Stromal cell of bone marrow (primary cell): Measurements from ENCODE around the gene USP5.
"Not testable (repeated sequence)": the region's sequence is repeated elsewhere in the genome, so short reads cannot be mapped to it uniquely, and the experiment has no call there.

Source experiments
- DNase-seq: peaks from one replicate; pipeline ENCODE4 v3.0.0-alpha.2; 2012; ENCODE audit warnings: low read depth

Gene USP5

DNA sequence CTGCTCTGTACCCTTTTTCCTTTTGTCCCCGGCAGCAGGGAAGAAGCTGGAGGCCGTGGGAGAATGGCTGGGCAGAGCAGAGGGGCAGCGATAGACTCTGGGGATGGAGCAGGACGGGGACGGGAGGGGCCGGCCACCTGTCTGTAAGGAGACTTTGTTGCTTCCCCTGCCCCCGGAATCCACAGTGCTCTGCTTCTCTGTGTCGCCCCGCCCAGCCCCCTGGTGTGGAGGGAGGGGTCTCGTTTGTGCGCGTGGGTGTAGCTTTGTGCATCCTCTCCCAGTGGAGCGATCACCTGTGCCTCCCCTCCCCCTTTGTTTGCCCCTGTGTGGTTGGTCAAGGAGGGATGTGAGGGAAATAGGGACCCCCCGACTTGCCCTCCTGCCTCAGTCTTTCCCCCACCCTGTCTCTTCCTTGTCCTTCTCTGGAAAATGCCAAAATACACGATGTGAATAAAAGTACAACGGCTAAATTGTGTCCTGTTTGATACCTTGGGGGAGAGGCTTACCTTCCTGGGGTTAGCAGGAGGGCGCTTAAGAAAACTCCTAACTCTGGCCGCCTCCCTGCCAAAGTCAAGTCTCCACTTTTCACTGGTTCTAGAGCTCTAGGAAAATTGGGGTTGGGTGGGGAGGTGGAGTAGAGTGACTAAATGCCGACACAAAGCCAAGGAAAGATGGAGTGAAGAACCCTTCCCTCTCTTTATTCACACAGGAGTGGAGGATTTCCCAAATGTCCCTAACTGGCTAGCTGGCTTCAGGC, 14.4 kb downstream of the USP5 start:
- no peak for DNase-seq

DNA sequence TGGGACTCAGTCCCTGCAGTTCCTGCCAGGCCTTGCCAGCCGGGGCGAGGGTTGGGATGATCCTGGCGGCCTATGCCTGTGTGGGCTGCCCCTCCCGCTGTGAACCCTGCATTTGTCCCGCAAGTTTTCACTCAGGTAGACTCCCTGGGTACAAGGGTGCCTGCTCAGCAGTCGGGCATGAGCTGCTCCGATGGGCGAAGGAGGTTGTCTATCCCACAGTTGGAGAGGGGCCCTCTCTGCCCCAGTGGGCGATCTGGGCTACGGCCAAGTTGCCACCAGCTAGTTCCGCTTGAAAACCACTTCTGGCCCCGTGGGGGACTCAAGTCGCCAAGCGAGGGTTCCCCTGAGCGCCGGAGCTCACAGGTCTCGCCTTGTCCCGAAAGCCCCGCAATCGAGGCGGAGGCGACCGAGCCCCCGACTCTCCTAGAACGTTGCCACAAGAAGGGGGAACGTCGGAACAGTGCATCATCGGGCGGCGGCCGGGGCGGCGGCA, 15.0 kb downstream of the USP5 start:
- DNase-seq, result no peak

GRCh38 chr12:6867413-6868210, 15.7 kb downstream of the USP5 start, which contains the start of gene TPI1:
Gene TPI1 (plus strand): TSS chr12:6867531. CDS start chr12:6867567, 36 bp downstream.
- peak; percentile 54 for DNase-seq

GRCh38 chr12:6868211-6869048, 16.5 kb downstream of the USP5 start:
- DNase-seq, result no peak

DNA sequence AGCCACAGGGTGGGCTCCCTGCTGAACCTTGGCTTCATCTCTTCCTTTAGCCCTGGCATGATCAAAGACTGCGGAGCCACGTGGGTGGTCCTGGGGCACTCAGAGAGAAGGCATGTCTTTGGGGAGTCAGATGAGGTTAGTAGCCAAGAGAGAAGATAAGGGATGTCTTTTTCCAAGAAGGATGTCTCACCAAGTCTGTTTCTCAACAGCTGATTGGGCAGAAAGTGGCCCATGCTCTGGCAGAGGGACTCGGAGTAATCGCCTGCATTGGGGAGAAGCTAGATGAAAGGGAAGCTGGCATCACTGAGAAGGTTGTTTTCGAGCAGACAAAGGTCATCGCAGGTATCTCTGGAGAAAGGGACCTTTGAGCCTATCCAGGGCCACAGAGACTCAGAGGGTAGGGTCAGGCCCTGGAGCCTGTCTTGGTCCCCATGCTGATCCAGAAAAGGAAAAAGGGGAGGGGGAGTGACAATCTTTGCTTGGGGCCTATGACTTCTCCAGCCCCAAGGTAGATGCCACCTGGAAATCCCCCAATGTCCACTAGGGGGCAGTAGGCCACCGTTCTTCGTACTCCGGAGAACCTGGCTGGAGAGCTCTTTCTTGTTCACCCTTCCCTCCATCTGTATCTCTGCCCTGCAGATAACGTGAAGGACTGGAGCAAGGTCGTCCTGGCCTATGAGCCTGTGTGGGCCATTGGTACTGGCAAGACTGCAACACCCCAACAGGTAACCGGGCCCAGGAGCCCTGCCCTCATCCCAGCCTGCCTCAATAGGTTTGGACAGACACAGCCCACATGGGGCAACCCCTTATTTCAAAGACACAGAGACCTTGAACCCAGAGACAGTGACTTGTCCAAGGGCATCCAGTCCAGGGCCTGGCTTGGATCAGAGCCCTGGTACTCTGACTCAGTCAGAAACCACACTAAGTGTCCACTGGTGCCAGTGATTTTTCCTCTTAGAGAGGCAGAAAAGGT, 17.4 kb downstream of the USP5 start:
- DNase-seq, result no peak

- DNase-seq, result not testable (repeated sequence)
Measured at GRCh38 chr12:6870304-6870703, 18.4 kb downstream of the USP5 start.

DNA sequence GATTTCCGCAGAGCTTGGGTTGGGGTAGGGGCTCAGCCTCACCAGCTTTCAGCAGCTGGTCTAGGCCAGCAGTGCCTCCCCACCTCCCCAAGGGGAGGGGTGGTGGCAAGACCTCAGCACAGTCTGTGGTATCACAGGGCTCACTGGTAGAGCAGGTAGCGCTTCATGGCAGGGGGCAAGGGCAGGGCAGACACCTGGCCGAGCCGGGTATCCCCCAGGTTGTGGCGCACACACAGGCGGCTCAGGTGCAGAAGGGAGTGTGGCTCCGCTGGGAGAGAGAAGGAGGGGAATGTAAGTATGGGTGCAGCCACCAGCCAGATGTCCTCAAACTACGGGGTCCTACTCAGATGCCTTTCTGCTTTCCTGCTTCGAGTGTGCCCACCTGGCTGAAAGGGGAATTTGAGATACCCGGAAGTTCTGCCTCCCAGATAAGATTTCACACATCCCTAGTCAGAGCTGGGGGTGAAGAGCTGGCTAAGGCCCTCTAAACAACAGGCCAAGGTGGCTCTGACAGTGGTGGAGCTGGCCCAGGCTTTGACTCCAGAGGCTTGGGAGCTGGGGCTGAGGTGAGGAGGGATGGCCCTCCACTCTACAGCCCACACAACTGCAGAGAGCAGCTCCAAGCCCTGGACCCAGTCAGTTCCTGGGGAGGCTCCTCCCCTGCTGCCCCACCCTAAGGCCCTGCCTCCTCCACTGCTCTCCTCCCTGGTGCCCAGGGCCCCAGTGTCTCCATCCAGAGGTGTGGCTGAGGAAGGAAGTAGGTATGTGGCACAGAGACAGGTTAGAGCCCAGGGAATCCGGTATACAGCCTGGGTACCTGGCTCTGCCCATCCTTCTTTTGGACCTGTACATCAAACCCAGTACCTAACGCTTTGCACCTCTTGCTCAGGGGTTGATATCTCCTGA, 19.4 kb downstream of the USP5 start:
- no peak for DNase-seq

DNA sequence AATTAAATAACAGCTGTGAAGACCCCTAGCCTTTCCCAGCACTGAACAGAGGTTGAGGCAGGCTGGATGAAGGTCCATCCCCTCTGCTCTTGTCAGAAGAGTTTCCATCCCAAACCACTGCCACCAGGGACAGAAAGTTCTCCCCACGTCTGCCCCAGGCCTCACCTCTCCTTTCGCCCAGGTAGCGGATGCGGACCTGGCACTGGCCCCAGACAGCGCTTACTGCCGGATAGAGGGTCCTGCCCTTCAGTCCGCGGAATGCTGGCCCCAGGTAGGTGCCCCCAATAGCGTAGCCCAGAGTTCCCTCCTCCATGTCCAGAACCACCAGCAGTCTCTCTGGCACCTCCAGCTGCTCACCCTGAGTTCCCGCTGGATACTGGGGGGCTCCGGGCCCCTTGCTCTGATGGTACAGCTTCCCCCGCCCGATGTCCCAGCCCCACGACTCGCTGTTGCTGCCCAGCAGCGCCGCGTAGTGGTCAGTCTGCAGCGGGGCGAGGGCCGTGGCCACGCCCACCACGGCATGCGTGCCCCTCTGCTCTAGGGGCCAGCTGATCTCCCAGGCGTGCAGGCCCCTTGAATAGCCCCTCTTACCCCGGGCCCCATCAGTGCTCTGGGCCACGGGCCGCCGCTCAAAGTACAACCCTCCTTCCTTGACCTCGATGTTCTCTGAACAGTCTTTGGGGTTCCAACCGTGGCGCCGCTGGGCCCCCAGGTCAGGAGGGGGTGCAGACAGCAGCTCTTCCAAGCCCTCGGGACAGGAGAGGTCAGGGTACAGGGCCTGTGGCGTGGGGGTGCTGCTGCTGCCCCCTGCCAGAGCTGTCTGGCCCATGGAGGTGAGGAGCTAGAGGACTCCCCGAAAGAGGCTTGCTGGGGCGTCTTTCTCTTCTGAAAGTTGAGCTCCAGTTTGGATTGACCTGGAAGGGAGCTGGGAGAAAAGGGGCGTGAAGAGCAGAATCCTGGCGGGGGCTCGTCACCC, 20.4 kb downstream of the USP5 start:
- DNase-seq, result no peak

DNA sequence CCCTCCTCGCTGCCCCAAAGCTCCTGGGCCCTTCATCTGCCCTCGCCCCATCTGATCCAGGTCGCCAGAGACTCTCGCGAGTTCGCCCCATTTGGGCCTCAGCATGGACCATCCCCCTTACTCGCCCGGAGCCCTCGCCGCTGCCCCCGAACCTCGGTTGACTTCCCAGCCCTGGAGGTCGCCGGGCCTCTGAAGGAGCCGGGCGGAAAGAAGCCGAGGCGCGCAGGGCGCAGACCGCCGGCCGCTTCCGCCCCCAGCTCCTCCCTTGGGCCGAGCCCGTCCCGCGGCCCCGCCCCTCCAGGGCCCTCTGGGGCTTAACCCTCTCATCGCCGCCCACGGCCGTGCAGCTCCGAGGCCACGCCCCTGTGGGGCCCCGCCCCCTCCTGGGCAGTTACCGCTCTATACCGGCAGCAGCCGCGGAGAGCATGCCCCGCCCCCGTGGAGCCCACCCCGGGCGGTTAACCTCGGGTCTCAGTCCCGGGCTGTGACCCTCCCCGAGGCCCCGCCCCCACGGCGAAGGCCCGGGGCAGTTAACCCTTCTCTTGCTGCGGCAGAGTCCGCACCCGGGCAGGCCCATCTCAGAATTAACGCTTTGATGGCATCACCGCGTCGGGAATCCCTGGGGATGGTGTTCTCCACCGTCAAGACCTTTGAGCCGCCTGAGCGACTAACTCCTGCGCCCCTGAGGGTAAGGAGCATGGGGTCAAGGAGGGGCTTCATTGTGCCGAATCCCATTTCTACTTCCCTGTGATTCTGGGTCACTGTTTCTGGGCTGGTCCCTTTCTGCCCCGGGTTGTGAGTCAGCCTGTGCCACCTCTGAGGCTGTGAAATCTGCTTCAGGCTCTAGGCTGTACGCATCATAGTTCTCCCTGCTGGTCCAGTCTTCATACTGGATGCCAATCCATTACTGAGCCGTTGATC, 21.4 kb downstream of the USP5 start, which contains the start of gene SPSB2:
Gene SPSB2, minus strand, starts transcription at position 210 of the 921 bp plus-strand sequence. CDS start 402 bp downstream, outside the sequence.
- peak; percentile 93 for DNase-seq

DNA sequence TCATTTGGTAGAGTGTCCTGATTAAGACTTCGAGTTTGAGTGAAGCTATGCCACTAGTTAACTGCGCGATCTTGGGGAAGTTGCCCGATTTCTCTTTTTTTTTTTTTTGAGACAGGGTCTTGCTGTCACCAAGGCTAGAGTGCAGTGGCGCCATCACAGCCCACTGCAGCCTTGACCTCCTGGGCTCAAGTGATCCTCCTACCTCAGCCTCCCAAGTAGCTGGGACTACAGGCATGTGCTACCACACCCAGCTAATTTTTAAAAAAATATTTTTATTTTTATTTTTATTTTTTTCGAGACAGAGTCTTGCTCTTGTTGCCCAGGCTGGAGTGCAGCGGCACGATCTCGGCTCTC, 22.0 kb downstream of the USP5 start:
- DNase-seq, result not testable (repeated sequence)

- not testable (repeated sequence) for DNase-seq
Measured at GRCh38 chr12:6879824-6880223, 27.9 kb downstream of the USP5 start.

GRCh38 chr12:6883252-6883651, 31.3 kb downstream of the USP5 start:
- DNase-seq, result no peak

DNA sequence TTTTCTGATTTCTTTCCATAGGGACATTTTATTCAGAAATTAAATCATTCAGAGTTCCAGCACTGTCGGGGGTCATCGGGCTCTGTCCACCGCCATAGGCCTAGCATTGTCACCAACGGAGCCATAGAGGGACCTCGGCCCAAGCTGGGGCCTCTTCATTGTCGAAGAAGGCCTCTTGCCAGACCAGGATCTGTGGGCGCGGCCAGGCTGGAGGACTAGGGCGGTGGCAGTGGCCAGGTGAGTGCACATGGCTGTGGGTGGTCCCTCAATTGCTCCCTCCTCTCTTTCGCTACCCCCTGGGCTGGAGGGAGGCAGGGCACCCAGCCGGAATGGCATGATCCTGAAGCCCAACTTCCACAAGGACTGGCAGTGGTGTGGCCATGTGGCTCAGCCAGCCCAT, 31.7 kb downstream of the USP5 start:
- no peak for DNase-seq

GRCh38 chr12:6884539-6884938, 32.6 kb downstream of the USP5 start:
- DNase-seq, result no peak

DNA sequence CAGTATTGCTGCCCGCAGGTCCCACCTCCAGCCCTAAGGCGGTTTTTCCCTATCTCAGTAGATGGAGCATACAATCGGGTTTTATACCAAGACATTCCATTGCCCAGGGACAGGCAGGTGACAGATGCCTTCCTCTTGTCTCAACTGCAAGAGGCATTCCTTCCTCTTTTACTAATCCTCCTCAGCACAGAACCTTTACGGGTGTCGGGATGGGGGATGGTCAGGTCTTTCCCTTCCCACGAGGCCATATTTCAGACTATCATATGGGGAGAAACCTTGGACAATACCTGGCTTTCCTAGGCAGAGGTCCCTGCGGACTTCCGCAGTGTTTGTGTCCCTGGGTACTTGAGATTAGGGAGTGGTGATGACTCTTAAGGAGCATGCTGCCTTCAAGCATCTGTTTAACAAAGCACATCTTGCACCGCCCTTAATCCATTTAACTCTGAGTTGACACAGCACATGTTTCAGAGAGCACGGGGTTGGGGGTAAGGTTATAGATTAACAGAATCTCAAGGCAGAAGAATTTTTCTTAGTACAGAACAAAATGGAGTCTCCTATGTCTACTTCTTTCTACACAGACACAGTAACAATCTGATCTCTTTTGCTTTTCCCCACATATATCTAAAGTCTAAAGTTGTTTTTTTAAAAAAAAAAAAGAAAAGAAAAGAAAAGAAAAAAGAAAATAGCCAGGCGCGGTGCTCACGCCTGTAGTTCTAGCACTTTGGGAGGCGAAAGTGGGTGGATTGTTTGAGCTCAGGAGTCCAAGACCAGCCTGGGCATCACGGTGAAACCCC, 34.5 kb downstream of the USP5 start:
- not testable (repeated sequence) for DNase-seq

DNA sequence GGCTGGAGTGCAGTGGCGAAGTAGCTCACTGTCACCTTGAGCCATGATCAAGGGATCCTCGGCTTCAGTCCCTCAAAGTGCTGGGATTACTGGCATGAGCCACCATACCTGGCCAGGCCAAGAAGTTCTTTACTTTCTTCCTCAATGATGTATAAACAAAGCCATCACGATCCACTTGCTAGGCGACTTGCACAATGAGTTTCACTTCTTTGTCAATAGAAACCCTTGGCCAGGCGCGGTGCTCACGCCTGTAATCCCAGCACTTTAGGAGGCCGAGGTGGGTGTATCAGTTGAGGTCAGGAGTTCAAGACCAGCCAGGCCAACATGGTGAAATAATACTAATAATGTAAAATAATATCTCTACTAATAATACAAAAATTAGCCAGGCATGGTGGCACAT, 35.5 kb downstream of the USP5 start:
- no peak for DNase-seq

- no peak for DNase-seq
Measured at GRCh38 chr12:6888360-6888759, 36.4 kb downstream of the USP5 start.
